HCT116 (cell line): ENCODE measurements around the gene PAMR1. TPM values are rescaled to one million over a fixed set of nuclear protein-coding genes. Genes with fewer than 3 reads are reported as not detected.

Experiments
- ATAC-seq: fragments of 200-7000 bp; cut with Tn5 transposase; 2 replicates; pipeline ENCODE4 v1.9.1; 2020; ENCODE audit warnings: mild to moderate bottlenecking, moderate library complexity
- BruUV-seq: library from RNA; stranded (reverse); fragments of 400-500 nt; replicated peaks from 2 replicates; lab custom pipeline; 2021; lab: Mats Ljungman, UMichigan
- CTCF ChIA-PET: fragments of 300-600 bp; sonication (Branson Sonifier 250); formaldehyde crosslinking; loops from one replicate; lab custom pipeline; 2021; ENCODE audit warnings: antibody characterized with exemption; lab: Charles Lee
- POLR2A ChIA-PET: fragments of 300-600, 350-600 bp; sonication (Branson Sonifier 250); formaldehyde crosslinking; loops from one replicate; lab custom pipeline; 2021; ENCODE audit warnings: antibody characterized with exemption; lab: Charles Lee
- RAD21 ChIA-PET, 2 experiments: fragments of 300-600 bp; sonication (Branson Sonifier 250); formaldehyde crosslinking; loops; one replicate each; lab custom pipeline; 2023; ENCODE audit warnings: low total read pairs in 2 of 2; ENCODE audit not compliant: uncharacterized antibody in 2 of 2, unreplicated experiment in 2 of 2, low non-redundant PET in 1 of 2; lab: Charles Lee
- DNase-seq: peaks from one replicate; pipeline ENCODE4 v3.0.0-alpha.2; 2010; ENCODE audit warnings: low read depth, low spot score
- H2AFZ ChIP-seq: fragments of 200-600 bp; shearing (Covaris generic), sonication (generic); 2 replicates; pipeline ENCODE4 v1.6.1; 2017; ENCODE audit warnings: low read depth, mixed run types, mixed read lengths, antibody characterized with exemption, low read length; ENCODE audit not compliant: poor library complexity, severe bottlenecking
- H3K27ac ChIP-seq: 2 replicates; pipeline ENCODE4 v1.5.1; 2012; ENCODE audit warnings: low read depth, low read length
- H3K27me3 ChIP-seq: fragments of 200-600 bp; sonication (generic); 2 replicates; pipeline ENCODE4 v1.6.1; 2016; ENCODE audit warnings: mixed run types, low read length, mixed read lengths; ENCODE audit not compliant: insufficient read depth
- H3K36me3 ChIP-seq, 2 experiments: fragments of 200-500 bp in 1 of 2; fragments of 200-600 bp in 1 of 2; sonication (Bioruptor generic) in 1 of 2; sonication (generic) in 1 of 2; 2 replicates each; pipeline versions ENCODE4 v1.5.1 to v1.6.1; 2014 to 2016; ENCODE audit warnings: low read length in 2 of 2, inconsistent platforms in 1 of 2, mixed read lengths in 1 of 2, mixed run types in 1 of 2; ENCODE audit not compliant: insufficient read depth in 2 of 2, control insufficient read depth in 1 of 2
- H3K4me1 ChIP-seq, 2 experiments: fragments of 200-600 bp in 1 of 2; sonication (generic) in 1 of 2; 2 replicates each; pipeline versions ENCODE4 v1.5.1 to v1.6.1; 2012 to 2017; ENCODE audit warnings: low read length in 2 of 2, inconsistent platforms in 1 of 2, mild to moderate bottlenecking in 1 of 2, mixed read lengths in 1 of 2, mixed run types in 1 of 2, moderate library complexity in 1 of 2; ENCODE audit not compliant: insufficient read depth in 2 of 2, control insufficient read depth in 1 of 2
- H3K4me2 ChIP-seq: fragments of 200-600 bp; sonication (generic); 2 replicates; pipeline ENCODE4 v1.6.1; 2017; ENCODE audit warnings: mixed run types, low read length, mixed read lengths
- H3K4me3 ChIP-seq, 2 experiments: fragments of 200-600 bp in 1 of 2; sonication (generic) in 1 of 2; replicated peaks in 1 of 2; 2 replicates each; pipeline ENCODE4 v1.5.1; 2011 to 2016; ENCODE audit warnings: low read length in 2 of 2, control low read depth in 1 of 2, low read depth in 1 of 2, mild to moderate bottlenecking in 1 of 2, mixed read lengths in 1 of 2, mixed run types in 1 of 2
- H3K79me2 ChIP-seq: fragments of 200-600 bp; sonication (generic); 2 replicates; pipeline ENCODE4 v1.6.1; 2017; ENCODE audit warnings: mild to moderate bottlenecking, mixed run types, low read length, moderate library complexity, mixed read lengths; ENCODE audit not compliant: insufficient read depth
- H3K9ac ChIP-seq: fragments of 200-600 bp; sonication (generic); 2 replicates; pipeline ENCODE4 v1.6.1; 2016; ENCODE audit warnings: low read length, mixed read lengths
- H3K9me2 ChIP-seq: fragments of 200-600 bp; sonication (generic), shearing (Covaris generic); 2 replicates; pipeline ENCODE4 v1.6.1; 2017; ENCODE audit warnings: mixed run types, mild to moderate bottlenecking, moderate library complexity; ENCODE audit not compliant: insufficient read depth
- H3K9me3 ChIP-seq, 2 experiments: fragments of 200-500 bp in 1 of 2; fragments of 200-600 bp in 1 of 2; sonication (Bioruptor generic) in 1 of 2; sonication (generic) in 1 of 2; 2 replicates each; pipeline ENCODE4 v1.6.1; 2014 to 2017; ENCODE audit warnings: low read length in 2 of 2, mixed read lengths in 2 of 2, inconsistent platforms in 1 of 2, low read depth in 1 of 2, mild to moderate bottlenecking in 1 of 2, mixed run types in 1 of 2, moderate library complexity in 1 of 2; ENCODE audit not compliant: control insufficient read depth in 1 of 2, insufficient read depth in 1 of 2
- H4K20me1 ChIP-seq: fragments of 200-600 bp; sonication (generic), shearing (Covaris generic); 2 replicates; pipeline ENCODE4 v1.6.1; 2017; ENCODE audit warnings: mixed run types, mild to moderate bottlenecking, moderate library complexity; ENCODE audit not compliant: insufficient read depth
- ELF1 ChIP-seq: IDR thresholded peaks from 2 replicates; pipeline ENCODE4 v1.6.1; 2012; ENCODE audit warnings: low read depth, borderline replicate concordance
- JUND ChIP-seq: IDR thresholded peaks from 2 replicates; pipeline ENCODE4 v1.6.1; 2012
- MAX ChIP-seq: IDR thresholded peaks from 2 replicates; pipeline ENCODE4 v1.6.1; 2012
- POLR2AphosphoS5 ChIP-seq: IDR thresholded peaks from 2 replicates; pipeline ENCODE4 v1.6.1; 2011; ENCODE audit warnings: mild to moderate bottlenecking, low read depth, low read length, moderate library complexity
- RAD21 ChIP-seq: IDR thresholded peaks from 2 replicates; pipeline ENCODE4 v1.6.1; 2012; ENCODE audit warnings: low read depth, mild to moderate bottlenecking
- SP1 ChIP-seq: IDR thresholded peaks from 2 replicates; pipeline ENCODE4 v1.6.1; 2012; ENCODE audit warnings: low read depth
- SRF ChIP-seq: IDR thresholded peaks from 2 replicates; pipeline ENCODE4 v1.6.1; 2012; ENCODE audit warnings: low read depth
- TCF7L2 ChIP-seq: IDR thresholded peaks from 2 replicates; pipeline ENCODE4 v1.7.0; 2011; ENCODE audit warnings: borderline replicate concordance, inconsistent platforms; ENCODE audit not compliant: insufficient read depth, insufficient read length; ENCODE audit errors: extremely low read depth
- ZNF274 ChIP-seq: fragments of 200-500 bp; sonication (Bioruptor generic); IDR thresholded peaks from 2 replicates; pipeline ENCODE4 v1.6.1; 2014; ENCODE audit warnings: mild to moderate bottlenecking, low read depth, low read length, inconsistent platforms
- intact Hi-C: fragments of 100-400 bp; cut with micrococcal nuclease; formaldehyde crosslinking; loops from 2 replicates; pipeline ENCODE4 v1.10.0; 2022
- total RNA-seq: library from RNA; stranded (reverse); gene quantifications from one replicate; pipeline ENCODE4 v1.2.1, GENCODE V29; 2021; ENCODE audit not compliant: unreplicated experiment
- TF ChIP-seq, protein P1 (sequence below), 3 experiments: fragments of 200-600 bp in 1 of 3; sonication (generic) in 1 of 3; IDR thresholded peaks in 2 of 3; conservative IDR thresholded peaks in 1 of 3; 2 replicates each; pipeline ENCODE4 v1.5.1; 2012 to 2017; ENCODE audit warnings: low read depth in 2 of 3, low read length in 2 of 3, antibody characterized with exemption in 1 of 3, borderline replicate concordance in 1 of 3, control low read depth in 1 of 3, mild to moderate bottlenecking in 1 of 3, mixed read lengths in 1 of 3, mixed run types in 1 of 3, moderate library complexity in 1 of 3; ENCODE audit not compliant: insufficient read depth in 1 of 3

The PAMR1 gene
- total RNA-seq, 1 experiment from 2014 or later = not detected

GRCh38 chr11:35567737-35568465 is 42.5 kb upstream of the PAMR1 start:
- Histone ChIP-seq H3K4me3 (no peak overlapping the region), H4K20me1 (no peaks in the 10 kb centered on the region), H2AFZ (no peak overlapping the region), H3K9me2 (no peaks in the 10 kb centered on the region), H3K27ac (no peak overlapping the region), H3K4me2 (no peak overlapping the region)
- intact Hi-C loops = no loop called here
- no peak for ATAC-seq
- RAD21 ChIA-PET = no interaction called here
- CTCF ChIA-PET = no interaction called here
- no peak for DNase-seq
- no peak for TF ChIP-seq TCF7L2
- TF ChIP-seq ZNF274 = no peak
- TF ChIP-seq SRF = no peak
- no peak for TF ChIP-seq JUND
- no peak for TF ChIP-seq SP1
- no peak for TF ChIP-seq RAD21
- no peak for TF ChIP-seq MAX
- no peak for TF ChIP-seq ELF1
- TF ChIP-seq, protein P1, sequence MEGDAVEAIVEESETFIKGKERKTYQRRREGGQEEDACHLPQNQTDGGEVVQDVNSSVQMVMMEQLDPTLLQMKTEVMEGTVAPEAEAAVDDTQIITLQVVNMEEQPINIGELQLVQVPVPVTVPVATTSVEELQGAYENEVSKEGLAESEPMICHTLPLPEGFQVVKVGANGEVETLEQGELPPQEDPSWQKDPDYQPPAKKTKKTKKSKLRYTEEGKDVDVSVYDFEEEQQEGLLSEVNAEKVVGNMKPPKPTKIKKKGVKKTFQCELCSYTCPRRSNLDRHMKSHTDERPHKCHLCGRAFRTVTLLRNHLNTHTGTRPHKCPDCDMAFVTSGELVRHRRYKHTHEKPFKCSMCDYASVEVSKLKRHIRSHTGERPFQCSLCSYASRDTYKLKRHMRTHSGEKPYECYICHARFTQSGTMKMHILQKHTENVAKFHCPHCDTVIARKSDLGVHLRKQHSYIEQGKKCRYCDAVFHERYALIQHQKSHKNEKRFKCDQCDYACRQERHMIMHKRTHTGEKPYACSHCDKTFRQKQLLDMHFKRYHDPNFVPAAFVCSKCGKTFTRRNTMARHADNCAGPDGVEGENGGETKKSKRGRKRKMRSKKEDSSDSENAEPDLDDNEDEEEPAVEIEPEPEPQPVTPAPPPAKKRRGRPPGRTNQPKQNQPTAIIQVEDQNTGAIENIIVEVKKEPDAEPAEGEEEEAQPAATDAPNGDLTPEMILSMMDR (IDR thresholded peaks at IDR 0.05 in 2 of 3, conservative IDR thresholded peaks at IDR 0.05 in 1 of 3; ENCODE audit: borderline replicate concordance in 1 of 3, insufficient read depth in 1 of 3, low read depth in 2 of 3, low read length in 2 of 3) = no peak
- TF ChIP-seq POLR2AphosphoS5 = no peak
- TF ChIP-seq, all 23 proteins: peak for 0
- Histone ChIP-seq H3K36me3 (no peaks in the 10 kb centered on the region), H3K79me2 (no peaks in the 10 kb centered on the region), H3K27me3 (no peaks in the 10 kb centered on the region), H3K4me1 (no peaks in the 10 kb centered on the region), H3K9ac (no peak overlapping the region), H3K9me3 (no peaks in the 10 kb centered on the region)
- BruUV-seq = no TSS peak
- POLR2A ChIA-PET = no interaction called here
